ENCODE measurements around the gene CNTNAP2.
"Not testable (repeated sequence)": the region's sequence is repeated elsewhere in the genome, so short reads cannot be mapped to it uniquely, and the experiment has no call there.

The CNTNAP2 gene

DNA sequence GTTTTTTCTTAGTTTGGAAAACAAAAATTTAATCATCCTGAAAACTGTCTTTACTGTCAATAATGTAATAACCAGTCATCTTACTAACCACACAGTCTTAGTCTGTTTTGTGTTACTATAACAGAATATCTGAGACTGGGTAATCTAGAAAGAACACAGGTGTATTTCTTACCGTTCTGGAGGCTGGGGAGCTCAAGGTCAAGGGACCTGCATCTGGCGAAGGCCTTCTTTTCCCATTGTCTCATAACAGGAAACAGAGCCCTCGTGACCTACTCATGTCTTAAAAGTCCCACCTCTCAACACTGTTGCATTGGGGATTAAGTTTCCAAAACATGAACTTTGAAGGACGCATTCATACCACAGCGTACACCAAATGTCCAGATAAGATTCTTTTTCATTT lies 932.3 kb downstream of the CNTNAP2 start:
- no peak for DNase-seq

DNA sequence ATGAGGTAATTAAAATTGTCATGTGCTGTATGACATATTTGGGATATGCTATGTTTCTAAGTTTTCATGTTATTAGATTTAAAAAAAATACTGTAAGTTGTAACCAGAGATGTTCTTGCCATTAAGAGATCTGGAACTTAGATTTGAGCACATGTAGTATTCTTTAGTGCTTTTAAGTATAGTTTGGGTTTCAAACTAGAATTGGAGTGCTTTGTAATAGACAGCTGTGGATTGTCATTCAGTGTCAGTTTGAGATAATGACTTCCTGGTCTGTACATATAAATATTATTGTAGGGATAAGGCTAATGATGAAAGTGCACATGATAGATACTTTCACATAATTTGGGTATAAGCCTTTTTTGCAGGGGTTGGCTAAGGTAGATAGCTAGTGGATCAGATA lies 936.2 kb downstream of the CNTNAP2 start:
- DNase-seq = no peak

DNA sequence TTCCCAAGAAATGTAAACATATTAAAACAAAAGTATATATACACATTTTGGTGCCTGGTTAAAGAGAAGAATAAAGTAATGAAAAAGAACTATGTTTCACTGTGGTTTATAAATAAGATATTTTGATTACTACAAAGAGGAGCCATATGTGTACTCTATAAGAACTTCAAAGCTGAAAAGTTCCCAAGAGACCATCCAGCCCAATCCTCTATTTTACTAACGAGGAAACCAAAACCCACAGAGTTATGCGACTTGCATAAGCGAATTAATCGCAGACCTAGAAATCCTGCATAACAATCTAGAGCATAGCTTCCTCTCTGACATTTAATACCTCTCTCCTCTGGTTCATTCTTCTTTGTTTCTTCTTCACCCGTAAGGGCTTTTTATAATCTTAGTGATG lies 937.1 kb downstream of the CNTNAP2 start:
- DNase-seq = no peak

DNA sequence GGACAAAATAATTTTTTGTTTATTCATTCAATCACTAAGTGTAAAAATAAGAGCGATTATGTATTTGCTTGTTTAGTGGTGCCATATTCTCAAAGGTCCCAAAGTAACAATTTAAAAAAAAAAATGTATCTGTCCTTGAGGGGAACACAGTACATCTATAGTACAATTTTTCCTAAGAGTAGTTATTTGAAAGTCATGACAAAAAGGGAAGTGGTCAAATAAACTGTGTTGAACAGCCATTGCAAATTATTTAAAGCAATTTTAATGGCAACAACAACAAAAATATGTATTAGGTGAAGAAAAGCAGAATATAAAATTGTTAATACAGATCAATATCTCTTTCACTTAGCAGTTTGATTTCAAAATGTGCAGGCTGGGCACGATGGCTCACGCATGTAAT lies 943.5 kb downstream of the CNTNAP2 start:
- DNase-seq = no peak

DNA sequence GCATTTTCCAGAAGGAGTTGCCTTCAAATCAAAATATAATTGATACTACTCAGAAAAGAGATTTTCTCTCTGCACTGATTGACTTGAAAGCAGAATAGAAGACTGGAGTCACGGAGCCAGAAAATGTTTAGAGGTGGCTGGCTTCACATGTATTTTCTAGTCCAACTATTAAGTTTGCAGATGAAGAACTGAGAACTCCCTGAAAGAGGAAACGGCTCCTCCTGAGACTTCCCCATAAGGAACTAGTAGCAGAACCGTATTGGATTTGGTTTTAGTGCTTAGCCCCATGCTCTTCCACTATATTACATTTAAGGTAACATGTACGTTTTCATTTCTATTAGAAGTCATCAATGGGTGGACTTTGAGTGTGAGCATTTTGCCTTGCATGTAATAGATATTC lies 946.3 kb downstream of the CNTNAP2 start:
- no peak for DNase-seq

DNA sequence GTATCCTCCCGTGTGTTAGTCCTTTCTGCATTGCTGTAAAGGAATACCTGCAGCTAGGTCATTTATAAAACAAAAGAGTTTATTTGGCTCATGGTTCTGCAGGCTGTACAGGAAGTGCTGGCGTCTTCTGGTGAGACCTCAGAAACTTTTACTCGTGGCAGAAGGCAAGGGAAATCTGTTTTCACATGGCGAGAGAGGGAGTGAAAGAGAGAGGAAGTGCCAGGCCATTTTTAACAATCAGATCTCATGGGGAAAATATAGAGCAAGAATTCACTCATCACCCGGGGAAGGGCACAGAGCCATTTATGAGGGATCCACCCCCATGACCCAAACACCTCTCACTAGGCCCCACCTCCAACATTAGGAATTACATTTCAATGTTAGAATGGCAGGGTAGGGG lies 952.2 kb downstream of the CNTNAP2 start:
- DNase-seq = no peak

DNA sequence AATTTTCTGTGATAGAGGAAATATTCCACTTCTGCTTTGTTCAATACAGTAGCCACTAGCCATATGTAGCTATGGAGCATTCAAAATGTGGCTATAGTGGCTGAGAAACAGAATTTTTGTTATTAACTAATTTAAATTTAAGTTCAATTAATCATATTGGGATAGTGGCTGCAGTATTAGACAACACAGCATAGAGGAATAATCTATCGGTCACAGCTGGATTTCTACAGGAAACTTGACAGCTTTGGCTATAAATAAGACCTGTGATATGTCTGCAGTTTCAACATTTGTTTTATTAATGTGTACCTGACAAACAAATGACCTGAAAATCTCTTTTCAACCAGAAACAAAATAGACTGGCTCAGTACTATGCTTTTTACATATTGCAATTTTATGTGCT lies 953.2 kb downstream of the CNTNAP2 start:
- no peak for DNase-seq

DNA sequence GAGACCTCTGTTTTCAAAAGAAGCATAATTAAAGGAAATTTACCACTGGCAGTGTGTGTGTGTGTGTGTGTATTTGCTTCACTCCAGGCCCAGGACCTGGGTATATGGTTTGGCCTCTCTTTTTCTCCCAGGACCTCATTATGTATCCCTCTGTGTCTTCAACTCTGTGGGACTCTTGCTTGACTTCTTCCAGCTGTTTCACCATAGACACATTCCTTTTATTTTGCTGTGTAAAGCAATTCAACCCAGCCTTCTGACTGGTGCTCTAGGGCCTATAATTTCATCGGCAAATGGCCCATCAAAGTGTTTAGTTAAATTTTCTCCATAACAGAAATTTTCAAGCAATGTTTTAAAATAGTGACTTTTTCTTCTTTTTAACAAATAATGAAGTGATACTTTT lies 954.3 kb downstream of the CNTNAP2 start:
- DNase-seq = no peak

DNA sequence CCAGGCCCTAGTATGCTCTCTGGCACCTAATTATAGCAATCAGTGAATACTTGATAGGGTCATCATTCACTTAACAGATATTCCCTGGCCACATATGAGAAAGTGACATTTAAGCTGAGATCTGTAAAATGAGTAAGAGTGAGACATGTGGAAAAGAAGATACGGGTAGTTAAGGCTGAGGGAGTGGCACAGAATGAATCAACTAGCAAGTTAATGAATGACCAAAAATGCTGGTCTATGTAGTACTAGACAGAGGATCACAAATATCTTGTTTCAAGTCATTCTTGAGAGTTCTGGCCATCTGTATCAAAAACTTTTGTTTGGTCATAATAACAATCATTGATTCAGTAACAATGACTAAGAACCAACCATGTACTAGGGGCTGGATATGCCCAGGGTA lies 954.9 kb downstream of the CNTNAP2 start:
- DNase-seq = no peak

DNA sequence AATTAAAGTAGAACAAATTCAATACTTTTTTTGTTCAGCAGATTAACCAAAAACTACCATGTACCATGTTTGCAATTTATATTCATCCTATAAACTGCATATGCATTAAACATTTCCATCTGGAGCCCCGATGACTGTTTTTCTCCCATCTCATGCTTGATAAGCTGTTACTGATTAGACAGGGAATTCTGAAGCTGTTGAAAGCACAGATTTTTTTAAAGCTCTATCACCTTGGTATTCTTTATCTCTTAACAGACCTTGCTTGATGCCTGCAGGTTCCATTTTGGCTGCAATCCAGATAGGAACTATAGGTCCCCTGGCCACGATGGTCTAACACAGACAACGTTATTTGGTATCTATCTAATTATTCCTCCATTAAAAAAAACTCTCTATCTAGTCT lies 961.7 kb downstream of the CNTNAP2 start:
- no peak for DNase-seq

DNA sequence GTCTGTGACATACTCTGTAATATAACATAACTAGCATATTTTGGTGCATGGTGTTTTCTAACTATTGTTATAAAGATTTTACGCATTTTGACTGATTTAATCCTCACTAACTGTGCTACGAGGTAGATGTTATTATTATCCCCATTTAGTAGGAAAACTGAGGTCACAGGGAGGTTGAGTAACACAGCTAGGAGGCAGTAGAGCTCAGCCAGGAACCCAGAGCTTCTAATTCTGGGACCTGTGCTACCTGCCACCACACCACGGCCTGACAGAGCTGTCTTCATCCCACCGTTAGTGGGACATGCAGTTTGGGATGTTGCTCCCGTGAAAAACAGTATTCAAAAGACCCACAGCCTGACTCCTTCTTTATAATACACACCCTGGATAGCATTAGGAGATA lies 962.5 kb downstream of the CNTNAP2 start:
- no peak for DNase-seq

DNA sequence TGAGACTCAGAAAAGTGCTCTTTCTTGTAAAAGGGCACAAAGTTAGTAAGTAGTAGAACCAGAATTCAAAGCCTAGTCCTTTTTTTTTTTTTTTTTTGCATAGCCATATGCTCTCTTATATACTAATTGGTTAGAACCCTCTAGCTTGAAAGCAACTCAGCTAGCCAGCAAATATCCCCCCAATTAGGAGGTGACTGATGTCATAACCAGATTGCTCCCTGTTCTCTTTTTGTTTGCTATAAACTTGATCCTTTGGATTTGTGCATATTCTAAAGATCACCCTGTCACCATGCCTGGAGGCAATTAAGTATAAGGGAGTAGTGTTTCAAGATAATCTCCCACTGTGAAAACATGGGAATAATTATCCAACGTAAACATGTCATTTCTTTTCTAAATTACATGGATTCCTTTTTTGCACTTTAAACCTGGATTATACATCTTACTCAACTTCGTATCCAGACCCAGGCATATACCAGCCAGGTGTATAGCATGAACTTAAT lies 963.4 kb downstream of the CNTNAP2 start:
- DNase-seq = peak; percentile 78

DNA sequence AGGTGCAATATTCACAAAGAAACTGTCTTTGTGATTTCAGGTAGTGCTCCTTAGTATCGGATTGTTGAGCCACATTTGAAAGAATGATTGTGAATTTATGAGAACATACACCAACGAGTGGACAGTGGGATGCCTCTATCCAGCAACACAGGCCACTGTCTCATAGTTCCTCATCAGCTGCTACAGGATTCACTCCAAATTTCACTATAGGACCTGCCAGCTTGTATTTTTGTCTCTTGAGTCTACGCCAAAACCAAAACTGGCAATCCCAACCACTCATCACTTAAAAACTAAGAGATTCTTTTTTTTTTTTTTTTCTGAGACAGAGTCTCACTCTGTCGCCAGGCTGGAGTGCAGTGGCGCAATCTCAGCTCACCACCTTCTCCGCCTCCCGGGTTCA lies 964.5 kb downstream of the CNTNAP2 start:
- DNase-seq = no peak

DNA sequence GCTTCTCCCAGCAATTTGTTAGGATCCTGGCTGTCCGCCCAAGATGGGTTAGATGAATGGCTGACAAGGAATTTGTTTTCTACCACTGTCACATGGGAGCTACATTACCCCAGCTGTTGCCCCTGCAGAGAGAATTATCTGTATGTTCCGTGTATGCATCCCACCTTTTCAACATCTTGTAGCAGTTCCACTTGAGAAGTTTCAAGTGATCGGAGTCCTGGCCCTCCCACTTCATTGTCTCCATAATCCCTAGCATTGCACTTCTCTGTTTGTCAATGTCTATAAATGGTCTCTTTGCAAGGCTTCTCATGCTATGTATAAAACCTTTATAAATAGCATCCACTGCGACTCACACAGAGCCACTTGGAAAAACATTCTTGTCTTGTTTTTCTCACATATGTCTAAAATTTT lies 972.5 kb downstream of the CNTNAP2 start:
- no peak for DNase-seq

DNA sequence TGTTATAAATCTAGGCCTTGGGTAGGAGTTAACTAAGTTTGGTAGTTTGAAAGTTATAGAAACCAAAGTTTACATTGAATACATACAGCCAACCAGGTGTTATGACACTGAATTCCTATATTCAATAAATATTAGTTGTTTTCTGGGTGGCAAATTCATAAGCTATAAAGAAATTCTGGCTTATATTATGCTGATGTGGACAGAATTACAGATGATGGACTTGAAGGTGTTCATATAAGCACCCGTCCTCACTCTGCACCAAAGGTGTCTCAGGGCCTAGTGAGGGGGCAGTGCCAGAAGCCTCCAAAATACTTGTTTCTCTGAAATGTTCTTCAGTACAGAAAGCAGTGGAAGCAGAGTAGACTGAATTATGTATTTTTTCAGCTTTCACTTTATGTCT lies 973.0 kb downstream of the CNTNAP2 start:
- no peak for DNase-seq

DNA sequence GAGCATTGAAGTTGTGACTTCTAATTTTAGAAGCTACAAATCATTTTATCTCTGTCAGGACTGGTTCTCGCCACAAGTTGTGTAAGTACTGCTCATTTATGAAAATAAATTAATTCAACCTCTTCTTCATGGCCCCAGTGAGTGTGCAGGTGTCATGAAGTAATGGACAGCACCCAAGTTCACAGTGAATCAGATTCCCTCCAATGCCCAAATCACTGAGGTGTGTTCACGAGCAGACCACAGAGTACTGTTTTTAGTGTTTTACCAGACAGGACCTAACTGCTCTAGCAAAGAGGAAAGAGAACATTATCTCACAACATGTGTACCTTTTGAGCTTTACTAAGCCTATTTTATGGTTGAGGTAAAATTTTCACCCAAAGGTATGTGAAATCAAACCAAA lies 980.0 kb downstream of the CNTNAP2 start:
- no peak for DNase-seq

DNA sequence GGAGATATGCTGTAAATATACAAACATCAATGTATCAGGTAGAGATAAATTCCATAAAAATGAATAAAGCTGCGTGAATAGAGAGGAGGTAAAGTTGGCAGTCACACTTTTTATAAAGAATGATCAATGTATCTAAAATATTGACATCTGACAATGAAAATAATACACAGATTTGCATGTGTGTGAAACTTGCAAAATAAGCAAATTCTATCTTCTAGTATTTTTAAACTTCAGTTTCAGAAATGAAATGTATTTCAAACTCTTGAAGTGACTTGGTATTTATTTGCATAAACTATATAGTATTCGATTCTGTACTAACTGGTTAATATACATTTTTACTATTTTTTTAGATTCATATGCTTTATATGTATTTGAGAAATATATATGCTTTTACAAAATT lies 986.6 kb downstream of the CNTNAP2 start:
- no peak for DNase-seq

DNA sequence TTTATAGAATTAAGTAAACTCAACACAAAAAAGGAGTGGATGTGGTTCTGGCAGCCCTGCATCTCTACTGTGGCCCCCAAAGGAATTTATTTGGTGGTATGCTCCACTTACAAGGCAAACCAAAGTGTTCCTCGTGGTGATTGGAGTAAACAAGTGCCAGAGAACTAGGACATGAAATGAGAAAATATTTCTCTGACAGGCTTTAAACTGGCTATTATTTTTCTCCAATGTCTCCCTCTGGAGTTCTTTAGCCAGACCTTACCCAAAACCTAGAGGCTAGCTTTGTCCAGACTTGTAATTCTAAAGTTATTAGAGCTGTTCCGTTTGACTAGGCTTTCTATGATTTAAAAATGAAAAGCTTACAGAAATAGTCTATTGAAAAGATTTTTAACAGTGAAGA lies 990.1 kb downstream of the CNTNAP2 start:
- no peak for DNase-seq

DNA sequence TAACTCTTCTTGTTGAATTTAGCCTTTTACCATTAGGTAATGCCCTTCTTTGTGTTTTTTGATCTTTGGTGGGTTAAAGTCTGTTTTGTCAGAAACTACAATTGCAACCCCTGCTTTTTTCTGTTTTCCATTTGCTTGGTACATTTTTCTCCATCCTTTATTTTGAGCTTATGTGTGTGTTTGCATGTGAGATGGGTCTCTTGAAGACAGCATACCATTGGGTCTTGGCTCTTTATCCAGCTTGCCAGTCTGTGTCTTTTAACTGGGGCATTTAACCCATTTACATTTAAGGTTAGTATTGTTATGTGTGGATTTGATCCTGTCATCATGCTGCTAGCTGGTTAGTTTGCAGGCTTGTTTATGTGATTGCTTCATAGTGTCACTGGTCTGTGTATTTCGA lies 997.9 kb downstream of the CNTNAP2 start:
- DNase-seq = not testable (repeated sequence)

DNA sequence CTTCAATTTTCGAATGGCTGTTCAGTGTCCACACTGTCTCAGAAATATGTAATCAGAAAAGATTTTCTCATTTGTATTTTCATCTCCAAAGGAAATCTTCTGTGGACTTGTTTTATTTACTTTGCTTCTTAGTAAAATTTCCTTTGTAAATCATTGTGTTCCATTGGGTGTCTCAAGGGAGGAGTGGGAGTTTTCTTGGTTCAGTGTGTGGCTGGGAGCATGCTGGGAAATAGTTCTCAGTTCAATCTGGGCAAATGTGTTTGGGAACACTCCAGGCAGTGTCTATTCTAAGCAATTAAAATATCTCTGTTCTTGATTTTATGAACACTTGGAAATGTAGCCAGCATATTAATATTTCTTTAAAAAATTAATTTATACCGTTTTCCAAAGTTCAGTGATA lies 1019.8 kb downstream of the CNTNAP2 start:
- DNase-seq = no peak

DNA sequence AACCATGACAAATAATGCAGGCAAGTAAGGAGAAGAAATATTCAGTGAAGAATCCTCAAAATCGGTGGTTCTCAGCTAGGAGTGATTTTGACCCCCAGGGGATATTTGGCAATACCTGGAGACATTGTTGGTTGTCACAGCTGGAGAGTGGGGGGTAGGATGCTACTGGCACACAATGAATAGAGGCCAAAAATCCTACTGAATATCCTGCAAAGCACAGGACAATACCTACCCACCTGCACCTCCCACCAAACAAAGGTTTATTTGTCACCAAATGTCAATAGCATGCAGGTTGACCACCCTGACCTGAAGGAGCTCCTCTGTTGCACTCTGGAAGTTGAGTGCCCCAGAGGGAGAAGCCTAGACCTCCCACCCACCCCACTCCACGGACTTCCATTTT lies 1028.6 kb downstream of the CNTNAP2 start:
- DNase-seq = no peak

DNA sequence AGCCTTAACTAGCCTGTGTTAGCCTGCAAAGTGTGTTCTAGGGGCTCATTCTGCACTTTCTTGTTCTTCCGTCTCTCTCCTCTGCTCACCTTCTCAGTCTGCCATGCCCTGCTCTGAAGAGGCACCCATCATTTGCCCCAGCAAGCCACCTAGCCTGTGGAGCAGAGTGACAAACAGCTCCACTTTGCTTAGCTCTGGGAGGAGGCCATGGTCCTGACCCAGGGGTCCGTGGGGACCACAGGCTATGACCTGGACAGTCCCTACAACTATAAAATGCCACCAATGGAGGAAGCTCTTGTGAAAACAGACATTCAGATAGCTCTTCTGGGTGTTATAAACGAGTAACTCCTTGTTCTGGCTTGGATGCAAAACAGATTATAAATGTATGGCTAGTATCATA lies 1029.6 kb downstream of the CNTNAP2 start:
- no peak for DNase-seq

DNA sequence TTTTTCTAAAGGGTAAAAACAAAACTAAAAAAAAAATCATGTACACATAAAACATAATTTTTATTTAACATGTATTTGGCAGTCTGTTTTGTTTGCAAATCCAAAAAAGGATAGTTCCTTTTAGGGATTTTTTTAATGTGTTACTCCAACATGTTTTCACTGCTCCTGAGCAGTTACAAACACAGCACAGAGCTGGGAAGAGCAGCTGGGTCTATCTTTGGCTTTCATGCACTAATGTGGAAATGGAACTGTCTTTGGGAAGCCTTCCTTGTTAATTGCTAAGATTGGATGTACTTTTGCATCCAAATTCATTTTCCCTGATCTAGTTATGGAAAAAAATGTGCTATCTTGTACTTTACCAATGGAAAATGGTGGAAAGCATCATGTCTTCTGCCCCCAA lies 1035.1 kb downstream of the CNTNAP2 start:
- DNase-seq = peak; percentile 43

DNA sequence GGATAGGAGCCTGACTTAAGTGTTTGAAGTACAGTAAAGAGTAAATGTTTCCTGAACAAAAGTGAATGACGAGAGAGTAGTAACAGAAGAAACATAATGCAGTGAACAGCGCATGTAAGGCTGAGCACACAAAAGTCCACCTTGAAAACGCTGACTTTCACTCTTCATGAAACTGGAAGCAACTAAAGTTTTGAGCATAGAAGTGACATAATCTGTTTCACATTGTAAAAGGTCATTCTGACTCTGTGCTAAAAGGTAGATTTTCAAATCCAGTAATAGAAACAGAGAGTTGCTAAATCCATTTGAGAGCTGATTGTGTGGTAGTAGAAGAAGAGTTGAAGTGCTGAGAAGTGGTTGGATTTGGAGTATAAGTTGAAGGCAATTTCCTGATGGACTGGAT lies 1037.0 kb downstream of the CNTNAP2 start:
- DNase-seq = no peak

DNA sequence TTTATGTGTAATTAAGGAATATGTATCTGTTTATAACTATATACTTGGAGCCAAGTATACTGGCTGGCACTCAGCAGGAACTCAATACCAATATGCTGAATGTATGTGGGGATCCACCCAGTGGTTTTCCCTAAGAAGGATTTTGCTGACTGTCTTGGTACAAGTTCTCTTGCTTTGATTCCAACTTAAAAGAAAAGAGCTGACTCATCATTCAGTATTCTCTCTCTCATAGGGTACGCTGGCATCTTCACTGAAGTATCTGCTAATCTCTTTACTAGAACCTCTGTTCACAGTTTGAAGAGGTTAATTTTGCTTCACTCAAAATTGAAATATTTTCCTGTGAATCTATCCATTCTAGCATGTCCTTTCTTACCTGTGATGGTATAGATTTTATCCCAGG lies 1044.8 kb downstream of the CNTNAP2 start:
- no peak for DNase-seq

DNA sequence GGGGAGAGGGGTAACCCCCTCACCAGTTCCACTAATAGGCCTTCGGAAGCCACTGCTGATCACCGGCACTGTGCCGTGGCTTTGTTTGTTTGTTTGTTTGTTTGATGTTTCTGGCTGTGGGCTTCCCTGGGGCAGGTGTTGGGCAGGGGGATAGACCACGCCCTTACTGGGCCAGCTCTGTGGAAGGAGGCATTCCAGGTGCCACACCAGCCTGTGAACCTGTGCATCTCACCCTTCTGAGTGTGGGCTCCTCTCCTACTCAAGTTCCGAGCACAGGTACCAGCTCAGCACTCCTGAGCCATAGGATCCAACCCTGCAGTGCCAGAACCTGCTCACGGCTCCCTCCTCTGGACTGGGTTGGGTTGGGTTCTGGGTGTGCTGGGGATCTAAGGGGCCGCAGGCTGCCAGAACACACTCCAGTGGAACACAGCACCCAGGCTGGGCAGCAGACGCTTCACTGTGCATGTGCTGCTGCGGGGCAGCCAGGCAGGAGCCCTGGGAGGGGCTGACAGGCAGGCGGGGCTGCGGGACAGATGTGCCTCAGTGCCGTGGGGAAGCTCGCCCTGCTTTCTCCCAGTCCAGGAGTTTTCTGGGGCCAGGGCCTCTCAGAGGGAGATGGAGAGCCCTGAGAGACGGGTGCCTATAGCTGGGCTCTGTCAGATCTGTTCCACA lies 1053.9 kb downstream of the CNTNAP2 start:
- DNase-seq = no peak
